Epithelial cell of proximal tubule (primary cell): Measurements from ENCODE around the gene CECR2. TPM values are rescaled to one million over a fixed set of nuclear protein-coding genes. Genes with fewer than 3 reads are reported as not detected.

Experiments used
- DNase-seq: peaks from one replicate; pipeline ENCODE4 v3.0.0-alpha.2; 2011; ENCODE audit warnings: low read depth
- H3K4me3 ChIP-seq: 2 replicates; pipeline ENCODE4 v1.5.1; 2011; ENCODE audit warnings: low read depth, mild to moderate bottlenecking, low read length
- CTCF ChIP-seq: conservative IDR thresholded peaks from 2 replicates; pipeline ENCODE4 v1.5.1; 2012; ENCODE audit warnings: low read depth, mild to moderate bottlenecking, low read length
- total RNA-seq: library from RNA; depleted of rRNA; stranded (reverse); fragments of >200 nt; gene quantifications from 2 replicates; pipeline ENCODE4 v1.2.3, GENCODE V29; 2015

Gene CECR2
- total RNA-seq, 1 donor from 2014 or later, result 3.7 TPM

GRCh38 chr22:17580441-17581031 lies 211.3 kb downstream of the CECR2 start:
- no peak for DNase-seq
- TF ChIP-seq CTCF, result no peak
- no peak overlapping the region for H3K4me3 ChIP-seq

- no peak for DNase-seq
- H3K4me3 ChIP-seq, result no peak overlapping the region
- TF ChIP-seq CTCF, result no peak
Measured at GRCh38 chr22:17581056-17581455, 211.8 kb downstream of the CECR2 start.

- no peak for DNase-seq
- H3K4me3 ChIP-seq, result no peak overlapping the region
- TF ChIP-seq CTCF, result no peak
Measured at GRCh38 chr22:17581631-17582030, 212.4 kb downstream of the CECR2 start.

GRCh38 chr22:17583151-17583550 lies 213.9 kb downstream of the CECR2 start:
- no peak for TF ChIP-seq CTCF
- no peak for DNase-seq
- H3K4me3 ChIP-seq, result no peak overlapping the region

- DNase-seq, result no peak
- no peak for TF ChIP-seq CTCF
- no peak overlapping the region for H3K4me3 ChIP-seq
Measured at GRCh38 chr22:17586831-17587440, 217.7 kb downstream of the CECR2 start.

- no peak for TF ChIP-seq CTCF
- DNase-seq, result no peak
- H3K4me3 ChIP-seq, result no peak overlapping the region
Measured at GRCh38 chr22:17587629-17588028, 218.4 kb downstream of the CECR2 start.

- H3K4me3 ChIP-seq, result no peak overlapping the region
- no peak for TF ChIP-seq CTCF
- no peak for DNase-seq
Measured at GRCh38 chr22:17588606-17589005, 219.3 kb downstream of the CECR2 start.
